ENCODE data around the gene FUT7. TPM values are rescaled to one million over a fixed set of nuclear protein-coding genes. Genes with fewer than 3 reads are reported as not detected.

FUT7 gene
- total RNA-seq, 1 donor from 2014 or later: 0.20 TPM

DNA sequence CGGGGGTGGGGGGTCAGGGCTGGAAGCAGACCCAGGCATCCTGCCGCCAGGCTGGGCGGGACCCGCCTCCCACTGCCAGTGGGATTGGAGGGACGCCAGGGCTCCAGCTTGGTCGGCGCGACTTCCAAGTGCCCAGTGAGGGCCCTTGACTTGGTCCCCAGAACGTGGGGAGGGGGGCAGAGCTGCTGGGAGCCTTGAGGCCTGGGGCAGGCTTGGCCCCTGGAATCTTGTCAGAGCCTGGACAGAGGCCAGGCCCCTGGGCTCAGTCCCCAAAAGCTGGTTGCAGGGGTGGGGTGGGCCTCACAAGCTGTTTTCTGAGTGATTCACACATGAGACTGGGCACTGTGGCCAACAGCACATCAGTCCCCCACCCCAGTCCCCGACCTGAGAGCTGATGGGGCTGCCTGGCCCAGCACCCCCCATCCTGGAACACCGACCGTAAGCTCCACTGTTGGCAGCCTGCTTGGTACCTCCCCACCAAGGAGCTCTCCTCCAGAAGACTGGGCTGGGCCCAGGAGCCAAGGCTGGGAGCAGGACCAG lies 36.0 kb downstream of the FUT7 start:
- DNase-seq: no peak
- Mint-ChIP-seq H3K4me1 (ENCODE audit: low read depth, unreplicated experiment) (peaks cover 6% of the 10 kb centered on the region), H3K36me3 (ENCODE audit: unreplicated experiment) (peaks cover under 1% of the 10 kb centered on the region), H3K27me3 (ENCODE audit: unreplicated experiment) (peaks cover 8% of the 10 kb centered on the region), H3K27ac (ENCODE audit: unreplicated experiment) (no peak overlapping the region), H3K4me3 (ENCODE audit: unreplicated experiment) (no peak overlapping the region), H3K9me3 (ENCODE audit: unreplicated experiment) (peaks cover 5% of the 10 kb centered on the region)
- TF ChIP-seq, protein P1, sequence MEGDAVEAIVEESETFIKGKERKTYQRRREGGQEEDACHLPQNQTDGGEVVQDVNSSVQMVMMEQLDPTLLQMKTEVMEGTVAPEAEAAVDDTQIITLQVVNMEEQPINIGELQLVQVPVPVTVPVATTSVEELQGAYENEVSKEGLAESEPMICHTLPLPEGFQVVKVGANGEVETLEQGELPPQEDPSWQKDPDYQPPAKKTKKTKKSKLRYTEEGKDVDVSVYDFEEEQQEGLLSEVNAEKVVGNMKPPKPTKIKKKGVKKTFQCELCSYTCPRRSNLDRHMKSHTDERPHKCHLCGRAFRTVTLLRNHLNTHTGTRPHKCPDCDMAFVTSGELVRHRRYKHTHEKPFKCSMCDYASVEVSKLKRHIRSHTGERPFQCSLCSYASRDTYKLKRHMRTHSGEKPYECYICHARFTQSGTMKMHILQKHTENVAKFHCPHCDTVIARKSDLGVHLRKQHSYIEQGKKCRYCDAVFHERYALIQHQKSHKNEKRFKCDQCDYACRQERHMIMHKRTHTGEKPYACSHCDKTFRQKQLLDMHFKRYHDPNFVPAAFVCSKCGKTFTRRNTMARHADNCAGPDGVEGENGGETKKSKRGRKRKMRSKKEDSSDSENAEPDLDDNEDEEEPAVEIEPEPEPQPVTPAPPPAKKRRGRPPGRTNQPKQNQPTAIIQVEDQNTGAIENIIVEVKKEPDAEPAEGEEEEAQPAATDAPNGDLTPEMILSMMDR (IDR thresholded peaks at IDR 0.05; ENCODE audit: partially characterized antibody, unreplicated experiment): no peak

GRCh38 chr9:136995362-136995761 lies 36.5 kb downstream of the FUT7 start:
- Mint-ChIP-seq H3K27me3 (ENCODE audit: unreplicated experiment) (peaks cover 13% of the 10 kb centered on the region), H3K36me3 (ENCODE audit: unreplicated experiment) (peaks cover 5% of the 10 kb centered on the region), H3K4me3 (ENCODE audit: unreplicated experiment) (no peak overlapping the region), H3K9me3 (ENCODE audit: unreplicated experiment) (peaks cover 8% of the 10 kb centered on the region), H3K4me1 (ENCODE audit: low read depth, unreplicated experiment) (peaks cover 8% of the 10 kb centered on the region), H3K27ac (ENCODE audit: unreplicated experiment) (no peak overlapping the region)
- TF ChIP-seq, protein P1 (IDR thresholded peaks at IDR 0.05; ENCODE audit: partially characterized antibody, unreplicated experiment): no peak
- no peak for DNase-seq

- TF ChIP-seq, protein P1 (IDR thresholded peaks at IDR 0.05; ENCODE audit: partially characterized antibody, unreplicated experiment): no peak
- H3K4me3 Mint-ChIP-seq (ENCODE audit: unreplicated experiment): no peak overlapping the region
- H3K27ac Mint-ChIP-seq (ENCODE audit: unreplicated experiment): no peak overlapping the region
- H3K9me3 Mint-ChIP-seq (ENCODE audit: unreplicated experiment): peaks cover 8% of the 10 kb centered on the region
- H3K27me3 Mint-ChIP-seq (ENCODE audit: unreplicated experiment): peaks cover 13% of the 10 kb centered on the region
- peaks cover 5% of the 10 kb centered on the region for H3K36me3 Mint-ChIP-seq (ENCODE audit: unreplicated experiment)
- DNase-seq: no peak
- peaks cover 8% of the 10 kb centered on the region for H3K4me1 Mint-ChIP-seq (ENCODE audit: low read depth, unreplicated experiment)
These were observed 37.0 kb downstream of the FUT7 start for GRCh38 chr9:136994888-136995230.

DNA sequence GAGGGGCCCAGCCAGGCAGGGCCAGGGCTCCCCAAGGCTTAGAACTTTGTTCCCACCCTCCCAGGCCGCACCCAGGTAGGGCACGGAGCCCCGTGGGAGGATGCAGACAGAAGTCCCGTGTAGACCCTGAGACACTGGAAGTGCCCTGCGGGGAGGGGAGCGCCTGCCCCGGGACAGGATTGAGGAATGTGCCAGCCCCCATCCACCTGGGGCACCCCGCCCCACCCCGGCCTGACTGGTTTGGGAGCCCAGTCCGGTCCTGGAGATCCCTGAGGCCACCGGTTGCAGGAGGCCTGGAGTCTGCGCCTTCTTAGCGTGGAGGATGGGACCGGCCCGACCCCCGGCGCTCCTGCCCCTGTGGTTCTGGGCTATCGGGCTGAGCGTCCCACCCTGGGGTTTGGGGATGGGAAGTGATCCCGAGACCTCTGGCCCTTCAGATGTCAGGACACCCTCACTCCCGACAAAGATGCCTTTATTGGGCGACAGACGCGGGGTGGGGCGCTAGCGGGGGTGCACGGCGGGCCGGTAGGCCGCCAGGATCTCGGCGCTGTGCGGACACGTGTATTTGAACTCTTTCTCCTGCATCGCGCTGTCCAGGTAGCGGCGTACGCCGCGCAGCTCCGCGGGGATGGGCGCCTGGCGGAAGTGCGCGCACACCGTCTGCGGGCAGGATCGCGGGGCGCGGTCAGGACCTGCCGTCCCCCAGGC lies 37.6 kb downstream of the FUT7 start:
- Mint-ChIP-seq H3K4me3 (ENCODE audit: unreplicated experiment) (no peak overlapping the region), H3K4me1 (ENCODE audit: low read depth, unreplicated experiment) (peaks cover 8% of the 10 kb centered on the region), H3K27ac (ENCODE audit: unreplicated experiment) (no peak overlapping the region), H3K27me3 (ENCODE audit: unreplicated experiment) (peaks cover 15% of the 10 kb centered on the region), H3K36me3 (ENCODE audit: unreplicated experiment) (peaks cover 5% of the 10 kb centered on the region), H3K9me3 (ENCODE audit: unreplicated experiment) (peaks cover 8% of the 10 kb centered on the region)
- DNase-seq: no peak
- TF ChIP-seq, protein P1 (IDR thresholded peaks at IDR 0.05; ENCODE audit: partially characterized antibody, unreplicated experiment): no peak

- Mint-ChIP-seq H3K36me3 (ENCODE audit: unreplicated experiment) (peaks cover 5% of the 10 kb centered on the region), H3K27ac (ENCODE audit: unreplicated experiment) (no peak overlapping the region), H3K9me3 (ENCODE audit: unreplicated experiment) (peaks cover 8% of the 10 kb centered on the region), H3K4me1 (ENCODE audit: low read depth, unreplicated experiment) (peaks cover 8% of the 10 kb centered on the region), H3K4me3 (ENCODE audit: unreplicated experiment) (peak overlapping the region; percentile 86), H3K27me3 (ENCODE audit: unreplicated experiment) (peaks cover 19% of the 10 kb centered on the region)
- TF ChIP-seq, protein P1 (IDR thresholded peaks at IDR 0.05; ENCODE audit: partially characterized antibody, unreplicated experiment): no peak
- DNase-seq: no peak
These were observed 39.0 kb downstream of the FUT7 start for GRCh38 chr9:136992819-136993369.
